PFSK-1 (cell line): ENCODE measurements around the gene HS2ST1.

Source experiments
- FOXP2 ChIP-seq: optimal IDR thresholded peaks from 2 replicates; pipeline ENCODE3; 2011; ENCODE audit warnings: borderline replicate concordance, control low read depth, inconsistent platforms; ENCODE audit not compliant: insufficient read depth; ENCODE audit errors: extremely low read length, extremely low read depth
- POLR2AphosphoS5 ChIP-seq: IDR thresholded peaks from 2 replicates; pipeline ENCODE4 v1.6.1; 2012; ENCODE audit warnings: low read depth, mild to moderate bottlenecking, control low read depth, low read length, moderate library complexity
- SIN3A ChIP-seq: IDR thresholded peaks from 2 replicates; pipeline ENCODE4 v1.6.1; 2012; ENCODE audit warnings: mild to moderate bottlenecking, low read length, moderate library complexity, borderline replicate concordance; ENCODE audit not compliant: insufficient read depth
- TAF1 ChIP-seq: IDR thresholded peaks from 2 replicates; pipeline ENCODE4 v1.6.1; 2012; ENCODE audit warnings: low read length, control low read depth, borderline replicate concordance; ENCODE audit not compliant: insufficient read depth
- TF ChIP-seq, protein P1 (sequence below), 2 experiments: IDR thresholded peaks; 2 replicates each; pipeline versions ENCODE4 v1.6.1 to v1.8.0; 2011 to 2012; ENCODE audit warnings: low read depth in 2 of 2, low read length in 2 of 2, control low read depth in 1 of 2, inconsistent platforms in 1 of 2, mild to moderate bottlenecking in 1 of 2, moderate library complexity in 1 of 2; ENCODE audit not compliant: insufficient read depth in 1 of 2

HS2ST1 gene

DNA sequence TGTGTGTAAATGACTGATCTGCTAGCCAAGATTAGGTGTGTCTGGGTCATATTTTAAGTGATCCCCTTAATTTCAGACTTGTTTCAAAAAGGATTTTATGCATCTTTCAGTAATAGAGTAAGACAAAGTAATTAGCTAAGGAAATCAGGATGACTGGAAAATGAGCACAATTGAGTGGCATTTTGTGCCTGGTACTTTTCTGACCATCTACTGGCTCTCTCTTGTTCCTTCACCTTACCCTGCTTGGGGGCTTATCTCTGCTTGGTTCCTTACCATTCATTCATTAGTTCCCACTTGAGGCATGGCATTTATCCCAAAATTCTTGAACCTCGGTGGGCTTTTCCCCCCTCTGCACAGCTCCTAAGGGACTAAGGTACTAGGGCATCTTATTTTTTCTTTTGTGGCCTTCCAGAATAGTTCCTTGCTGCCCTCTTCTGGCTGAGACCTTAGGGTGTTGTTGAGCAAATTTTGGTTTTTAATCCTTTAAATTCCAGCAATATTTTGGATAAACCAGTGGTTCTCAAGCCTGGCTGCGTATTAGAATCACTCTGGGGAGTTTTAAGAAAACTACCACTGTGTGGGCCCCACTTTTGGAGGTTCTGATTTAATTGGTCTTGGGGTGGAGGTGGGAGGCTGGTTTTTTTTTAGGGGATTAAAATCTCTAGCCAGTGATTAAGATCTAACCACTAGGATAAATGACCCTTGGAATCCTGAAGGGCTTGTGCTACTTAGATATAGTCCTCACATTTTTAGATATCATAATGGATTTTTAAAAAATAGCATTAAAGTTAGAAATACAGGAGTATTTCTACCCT, 50.8 kb downstream of the HS2ST1 start:
- no peak for TF ChIP-seq TAF1
- TF ChIP-seq, protein P1, sequence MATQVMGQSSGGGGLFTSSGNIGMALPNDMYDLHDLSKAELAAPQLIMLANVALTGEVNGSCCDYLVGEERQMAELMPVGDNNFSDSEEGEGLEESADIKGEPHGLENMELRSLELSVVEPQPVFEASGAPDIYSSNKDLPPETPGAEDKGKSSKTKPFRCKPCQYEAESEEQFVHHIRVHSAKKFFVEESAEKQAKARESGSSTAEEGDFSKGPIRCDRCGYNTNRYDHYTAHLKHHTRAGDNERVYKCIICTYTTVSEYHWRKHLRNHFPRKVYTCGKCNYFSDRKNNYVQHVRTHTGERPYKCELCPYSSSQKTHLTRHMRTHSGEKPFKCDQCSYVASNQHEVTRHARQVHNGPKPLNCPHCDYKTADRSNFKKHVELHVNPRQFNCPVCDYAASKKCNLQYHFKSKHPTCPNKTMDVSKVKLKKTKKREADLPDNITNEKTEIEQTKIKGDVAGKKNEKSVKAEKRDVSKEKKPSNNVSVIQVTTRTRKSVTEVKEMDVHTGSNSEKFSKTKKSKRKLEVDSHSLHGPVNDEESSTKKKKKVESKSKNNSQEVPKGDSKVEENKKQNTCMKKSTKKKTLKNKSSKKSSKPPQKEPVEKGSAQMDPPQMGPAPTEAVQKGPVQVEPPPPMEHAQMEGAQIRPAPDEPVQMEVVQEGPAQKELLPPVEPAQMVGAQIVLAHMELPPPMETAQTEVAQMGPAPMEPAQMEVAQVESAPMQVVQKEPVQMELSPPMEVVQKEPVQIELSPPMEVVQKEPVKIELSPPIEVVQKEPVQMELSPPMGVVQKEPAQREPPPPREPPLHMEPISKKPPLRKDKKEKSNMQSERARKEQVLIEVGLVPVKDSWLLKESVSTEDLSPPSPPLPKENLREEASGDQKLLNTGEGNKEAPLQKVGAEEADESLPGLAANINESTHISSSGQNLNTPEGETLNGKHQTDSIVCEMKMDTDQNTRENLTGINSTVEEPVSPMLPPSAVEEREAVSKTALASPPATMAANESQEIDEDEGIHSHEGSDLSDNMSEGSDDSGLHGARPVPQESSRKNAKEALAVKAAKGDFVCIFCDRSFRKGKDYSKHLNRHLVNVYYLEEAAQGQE (IDR thresholded peaks at IDR 0.05; ENCODE audit: insufficient read depth in 1 of 2, low read depth in 2 of 2, low read length in 2 of 2) = no peak
- TF ChIP-seq SIN3A = no peak
- TF ChIP-seq FOXP2 = no peak
- TF ChIP-seq POLR2AphosphoS5 = no peak

DNA sequence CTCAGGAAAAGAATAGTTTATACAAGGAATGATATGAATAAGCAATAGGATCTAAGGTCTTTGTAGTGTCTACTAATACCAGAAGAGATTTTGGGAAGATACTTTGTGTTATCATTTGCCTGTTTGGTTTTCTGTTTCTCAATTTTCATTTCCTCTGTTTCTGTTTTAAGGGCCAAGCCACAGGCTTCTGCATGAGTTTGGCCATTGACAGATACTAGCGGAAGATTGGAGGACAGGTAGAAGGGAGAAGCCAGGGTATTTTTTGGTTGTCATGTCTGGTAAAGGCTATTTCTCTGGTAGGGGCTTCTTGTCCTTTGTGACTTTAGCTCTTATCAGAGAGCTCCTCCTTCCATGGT, 51.4 kb downstream of the HS2ST1 start:
- TF ChIP-seq SIN3A (no peak), FOXP2 (no peak), POLR2AphosphoS5 (no peak), TAF1 (no peak)
- TF ChIP-seq, protein P1 (IDR thresholded peaks at IDR 0.05; ENCODE audit: insufficient read depth in 1 of 2, low read depth in 2 of 2, low read length in 2 of 2) = no peak

DNA sequence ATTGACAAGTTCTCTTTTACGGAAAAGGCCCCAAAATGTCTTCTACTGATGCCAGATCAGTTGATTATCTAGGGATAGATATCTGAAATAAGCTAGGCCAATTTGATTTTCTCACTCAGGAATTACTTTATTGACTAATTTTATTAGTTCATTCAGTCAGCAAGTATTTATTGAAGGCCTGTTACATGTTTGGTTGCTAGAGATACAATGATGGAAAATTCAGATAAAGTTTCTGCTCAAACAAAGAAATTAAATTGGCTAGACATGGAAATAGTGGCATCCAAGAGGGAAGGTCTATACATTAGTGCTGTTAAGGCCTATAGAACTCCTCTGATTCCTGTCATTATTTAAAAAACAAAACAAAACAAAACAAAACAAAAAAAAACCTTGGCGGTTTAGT, 56.5 kb downstream of the HS2ST1 start:
- no peak for TF ChIP-seq SIN3A
- TF ChIP-seq, protein P1 (IDR thresholded peaks at IDR 0.05; ENCODE audit: insufficient read depth in 1 of 2, low read depth in 2 of 2, low read length in 2 of 2) = no peak
- TF ChIP-seq POLR2AphosphoS5 = no peak
- no peak for TF ChIP-seq FOXP2
- TF ChIP-seq TAF1 = no peak

DNA sequence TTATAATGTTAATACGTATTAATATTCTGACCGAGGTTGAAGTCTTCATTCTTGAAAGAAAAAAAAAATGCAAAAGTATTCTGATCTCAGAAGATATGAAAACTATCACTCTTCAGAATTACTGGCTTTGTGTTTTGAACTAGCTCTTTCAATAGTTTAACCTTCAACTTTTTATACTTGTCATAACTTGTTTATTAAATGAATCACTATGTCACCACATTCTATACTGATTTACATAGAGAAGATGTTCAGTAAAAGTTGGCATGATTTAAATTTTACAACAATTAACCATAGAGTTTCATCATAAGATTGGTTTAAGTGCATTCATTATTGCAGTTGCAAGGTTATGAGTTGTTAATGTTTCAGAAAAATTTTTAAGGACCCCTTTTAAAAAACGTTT, 57.3 kb downstream of the HS2ST1 start:
- TF ChIP-seq POLR2AphosphoS5 = no peak
- no peak for TF ChIP-seq TAF1
- TF ChIP-seq SIN3A = no peak
- no peak for TF ChIP-seq FOXP2
- TF ChIP-seq, protein P1 (IDR thresholded peaks at IDR 0.05; ENCODE audit: insufficient read depth in 1 of 2, low read depth in 2 of 2, low read length in 2 of 2) = no peak

DNA sequence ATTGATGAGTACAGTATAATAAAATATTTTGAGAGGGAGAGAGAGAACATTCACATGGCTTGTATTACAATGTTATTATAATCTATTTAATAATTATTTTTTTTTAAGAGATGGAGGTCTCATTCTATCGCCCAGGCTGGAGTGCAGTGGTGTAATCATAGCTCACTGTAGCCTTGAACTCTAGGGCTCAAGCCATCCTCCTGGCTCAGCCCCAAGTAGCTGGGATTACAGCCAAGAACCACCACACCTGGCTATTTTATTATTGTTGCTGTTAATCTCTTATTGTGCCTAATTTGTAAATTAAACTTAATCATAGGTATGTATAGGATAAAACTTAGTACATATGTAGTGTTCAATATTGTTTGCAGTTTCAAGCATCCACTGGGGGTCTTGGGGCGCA, 57.8 kb downstream of the HS2ST1 start:
- TF ChIP-seq, protein P1 (IDR thresholded peaks at IDR 0.05; ENCODE audit: insufficient read depth in 1 of 2, low read depth in 2 of 2, low read length in 2 of 2) = no peak
- TF ChIP-seq SIN3A (no peak), POLR2AphosphoS5 (no peak)
